HFF-Myc (cell line): ENCODE results near the gene KIAA0513.

Experiments used
- DNase-seq: peaks from one replicate; pipeline ENCODE4 v3.0.0-alpha.2; 2011; ENCODE audit warnings: low read depth; ENCODE audit errors: extremely low read depth
- H3K4me3 ChIP-seq: replicated peaks from 2 replicates; pipeline ENCODE4 v1.5.1; 2011; ENCODE audit warnings: low read depth, mild to moderate bottlenecking, control low read depth, low read length
- CTCF ChIP-seq: IDR thresholded peaks from 2 replicates; pipeline ENCODE4 v1.5.1; 2012; ENCODE audit warnings: mild to moderate bottlenecking, low read depth, low read length, control low read depth; ENCODE audit errors: missing control alignments

The KIAA0513 gene

GRCh38 chr16:84996365-84996764, 31.2 kb upstream of the KIAA0513 start:
- no peak for DNase-seq
- TF ChIP-seq CTCF, result no peak
- H3K4me3 ChIP-seq, result no peak overlapping the region

- no peak for TF ChIP-seq CTCF
- no peak overlapping the region for H3K4me3 ChIP-seq
- no peak for DNase-seq
Observed at GRCh38 chr16:84999200-84999599, 28.4 kb upstream of the KIAA0513 start.

- DNase-seq, result no peak
- no peak overlapping the region for H3K4me3 ChIP-seq
- no peak for TF ChIP-seq CTCF
Observed at GRCh38 chr16:84999857-85000480, 27.6 kb upstream of the KIAA0513 start.

- no peak for TF ChIP-seq CTCF
- H3K4me3 ChIP-seq, result no peak overlapping the region
- DNase-seq, result no peak
Observed at GRCh38 chr16:85002099-85002541, 25.5 kb upstream of the KIAA0513 start.

GRCh38 chr16:85002608-85003007, 25.0 kb upstream of the KIAA0513 start:
- no peak for DNase-seq
- no peak for TF ChIP-seq CTCF
- H3K4me3 ChIP-seq, result no peak overlapping the region

- DNase-seq, result no peak
- no peak for TF ChIP-seq CTCF
Observed at GRCh38 chr16:85003076-85003475, 24.5 kb upstream of the KIAA0513 start.

GRCh38 chr16:85003725-85004586, 23.6 kb upstream of the KIAA0513 start:
- TF ChIP-seq CTCF, result no peak
- no peak overlapping the region for H3K4me3 ChIP-seq
- no peak for DNase-seq

More at GRCh38 chr16:85003076-85003475, 24.5 kb upstream of the KIAA0513 start:
- H3K4me3 ChIP-seq, result no peak overlapping the region
